NOMO-1 treated with DMSO at 0.1 percent for 48 hours (cell line): ENCODE results near the gene CELF2.
A peak's percentile ranks its signal among the peaks of the same experiment; 100 is the strongest.

Experiments
- DNase-seq: peaks from one replicate; lab custom pipeline; 2025; ENCODE audit not compliant: unreplicated experiment; lab: John Stamatoyannopoulos, UW

CELF2 gene

DNA sequence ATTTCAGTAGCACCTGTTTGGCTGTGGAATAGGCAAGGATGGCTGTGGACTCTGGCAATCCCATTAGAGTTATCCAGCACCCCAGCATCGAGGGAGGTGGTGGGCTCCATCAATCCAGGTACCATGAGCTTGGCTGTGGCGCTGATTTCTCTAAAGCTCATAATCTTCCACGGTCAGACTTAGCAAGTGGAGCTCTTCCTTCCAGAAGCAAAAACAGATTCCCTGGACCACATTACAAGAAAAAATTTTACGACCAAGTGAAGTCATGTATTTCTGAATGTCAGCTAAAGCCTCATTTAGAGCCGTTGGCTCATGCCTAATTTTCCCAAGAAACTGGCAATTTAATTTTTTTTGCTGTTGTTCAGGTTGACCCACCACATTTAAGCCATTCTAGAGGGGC, 135.1 kb downstream of the CELF2 start:
- DNase-seq = no peak

- no peak for DNase-seq
These were observed 135.6 kb downstream of the CELF2 start for GRCh38 chr10:11153245-11153644.

GRCh38 chr10:11153766-11154165, 136.1 kb downstream of the CELF2 start:
- DNase-seq = no peak

DNA sequence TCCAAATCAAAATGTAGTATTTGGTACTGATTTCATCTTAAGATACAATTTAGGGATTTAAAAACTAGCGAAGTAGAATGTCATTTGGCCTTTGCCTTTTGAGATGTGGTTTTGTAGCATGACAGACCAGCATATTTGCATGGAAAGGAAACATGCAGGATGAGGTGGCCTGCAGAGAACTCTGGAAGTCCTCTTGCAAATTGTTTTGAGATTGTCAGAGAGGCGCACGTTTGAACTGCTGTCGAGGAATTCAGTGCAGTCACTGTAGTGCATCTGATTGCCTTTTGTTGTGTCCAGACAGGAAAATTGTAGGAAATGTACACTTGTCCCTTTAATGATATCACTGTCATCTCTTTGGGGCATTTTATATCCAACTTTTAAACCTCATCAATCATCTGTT, 136.7 kb downstream of the CELF2 start:
- DNase-seq = no peak

- no peak for DNase-seq
These were observed 137.3 kb downstream of the CELF2 start for GRCh38 chr10:11154849-11155498.

- DNase-seq = no peak
These were observed 138.8 kb downstream of the CELF2 start for GRCh38 chr10:11156480-11156879.

- no peak for DNase-seq
These were observed 139.8 kb downstream of the CELF2 start for GRCh38 chr10:11157292-11158076.

DNA sequence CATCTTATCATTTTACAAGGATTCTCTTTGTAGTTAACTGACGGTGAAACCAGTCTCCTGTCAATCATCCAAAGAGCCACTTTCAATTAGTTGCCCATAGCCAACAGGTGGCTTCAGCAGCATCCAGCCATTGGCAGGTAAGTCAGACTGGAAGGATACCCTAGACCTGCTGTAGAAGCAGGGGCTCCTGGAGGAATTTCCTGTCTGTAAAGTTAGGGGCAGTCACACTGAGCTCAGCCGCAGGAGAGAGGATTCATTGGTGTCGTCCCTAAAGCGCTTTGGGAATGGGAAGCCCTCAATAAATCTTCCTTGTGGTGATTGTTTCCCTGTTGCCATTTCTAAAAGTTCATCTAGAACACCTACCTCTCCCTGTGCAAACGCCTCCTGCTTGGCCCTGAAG, 140.4 kb downstream of the CELF2 start:
- DNase-seq = no peak

DNA sequence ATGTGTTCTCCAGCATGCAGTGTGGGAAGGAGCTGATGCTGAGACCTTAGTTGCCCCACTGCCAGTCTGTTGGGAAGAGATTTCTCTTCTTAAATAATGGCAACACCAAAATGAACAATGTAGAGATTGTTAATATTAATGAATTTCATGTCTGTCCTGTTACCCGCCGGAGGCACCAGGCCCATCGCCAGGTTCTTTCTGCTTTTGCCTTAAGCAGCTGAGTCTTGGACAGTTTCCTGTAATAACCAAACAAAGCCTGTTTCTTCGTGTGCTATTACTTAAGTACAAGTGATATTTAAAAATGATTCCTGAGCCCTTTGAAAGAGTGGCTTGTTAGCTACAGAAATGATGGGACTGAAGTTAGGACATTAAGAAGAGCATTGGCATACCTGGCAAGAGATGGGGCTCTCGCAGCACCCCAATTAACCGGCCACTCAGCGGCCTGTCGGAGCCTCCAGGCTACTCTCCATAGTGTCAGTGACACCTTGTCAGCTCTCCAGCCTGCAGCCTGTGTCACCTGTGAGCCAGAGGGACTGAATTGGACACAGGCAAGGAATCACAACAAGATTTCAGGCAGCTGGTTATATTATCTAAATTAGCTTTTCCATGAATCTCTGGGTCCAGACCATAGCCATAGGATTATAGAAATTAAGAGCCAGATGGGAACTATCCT, 142.0 kb downstream of the CELF2 start:
- no peak for DNase-seq

DNA sequence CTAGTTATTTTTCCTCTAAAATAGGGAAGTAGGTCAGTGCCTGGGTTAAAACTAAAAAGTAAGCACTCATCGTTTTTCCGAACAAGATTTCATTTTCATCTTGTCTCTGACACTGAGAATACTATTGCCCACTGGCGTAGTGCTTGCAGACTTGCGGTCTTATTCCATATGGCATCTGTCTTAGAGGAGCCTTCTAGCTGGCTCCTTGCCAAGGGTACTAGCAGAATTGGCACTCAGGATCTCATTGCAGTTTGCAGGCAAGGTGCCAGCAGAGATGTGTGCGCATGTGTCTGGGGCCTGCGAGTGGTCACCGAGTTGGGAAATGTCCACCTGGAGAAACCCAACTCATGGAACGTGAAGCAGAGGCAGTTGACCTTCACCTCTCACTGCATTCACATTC, 143.4 kb downstream of the CELF2 start:
- peak; percentile 71 for DNase-seq

GRCh38 chr10:11161910-11162309, 144.2 kb downstream of the CELF2 start:
- DNase-seq = no peak

DNA sequence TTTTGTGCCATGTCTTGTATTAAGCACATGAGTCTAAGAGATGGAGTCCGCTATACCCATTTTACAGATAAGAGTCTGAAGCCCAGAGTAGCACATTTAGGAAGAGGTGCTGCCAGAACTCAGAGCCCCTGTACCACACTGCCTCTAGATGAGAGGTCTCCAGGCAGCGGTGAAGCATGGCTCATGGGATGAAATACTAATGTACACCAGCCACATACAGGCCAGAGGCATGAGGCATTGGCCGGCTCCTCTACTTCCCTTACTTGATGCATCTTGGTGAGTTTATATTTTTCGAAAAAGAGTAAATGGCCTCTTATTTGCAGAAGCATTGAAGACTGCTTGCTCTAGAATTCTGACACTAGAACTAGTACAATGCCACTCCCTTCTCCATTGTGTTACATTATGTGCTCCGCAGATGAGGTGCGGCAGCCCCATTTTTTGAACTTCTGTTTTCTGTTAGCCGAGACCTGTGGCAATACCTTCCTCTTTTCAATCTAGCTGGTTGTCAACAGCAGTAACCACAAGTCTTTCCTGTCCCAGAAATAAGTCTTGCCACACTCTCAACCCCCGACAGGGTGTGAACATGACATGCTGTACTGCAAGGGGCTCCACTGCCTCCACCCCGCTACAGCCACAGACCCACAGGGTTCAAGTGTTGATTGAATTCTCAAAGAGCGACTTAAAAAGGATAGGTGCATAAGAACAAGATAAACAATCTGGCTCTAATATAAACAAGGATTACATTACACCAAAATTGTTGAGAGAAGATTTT, 145.3 kb downstream of the CELF2 start:
- DNase-seq = peak; percentile 99

GRCh38 chr10:11163780-11164550, 146.3 kb downstream of the CELF2 start:
- no peak for DNase-seq

GRCh38 chr10:11164551-11164802, 146.8 kb downstream of the CELF2 start:
- no peak for DNase-seq

- DNase-seq = peak; percentile 67
These were observed 147.3 kb downstream of the CELF2 start for GRCh38 chr10:11164803-11165590.

DNA sequence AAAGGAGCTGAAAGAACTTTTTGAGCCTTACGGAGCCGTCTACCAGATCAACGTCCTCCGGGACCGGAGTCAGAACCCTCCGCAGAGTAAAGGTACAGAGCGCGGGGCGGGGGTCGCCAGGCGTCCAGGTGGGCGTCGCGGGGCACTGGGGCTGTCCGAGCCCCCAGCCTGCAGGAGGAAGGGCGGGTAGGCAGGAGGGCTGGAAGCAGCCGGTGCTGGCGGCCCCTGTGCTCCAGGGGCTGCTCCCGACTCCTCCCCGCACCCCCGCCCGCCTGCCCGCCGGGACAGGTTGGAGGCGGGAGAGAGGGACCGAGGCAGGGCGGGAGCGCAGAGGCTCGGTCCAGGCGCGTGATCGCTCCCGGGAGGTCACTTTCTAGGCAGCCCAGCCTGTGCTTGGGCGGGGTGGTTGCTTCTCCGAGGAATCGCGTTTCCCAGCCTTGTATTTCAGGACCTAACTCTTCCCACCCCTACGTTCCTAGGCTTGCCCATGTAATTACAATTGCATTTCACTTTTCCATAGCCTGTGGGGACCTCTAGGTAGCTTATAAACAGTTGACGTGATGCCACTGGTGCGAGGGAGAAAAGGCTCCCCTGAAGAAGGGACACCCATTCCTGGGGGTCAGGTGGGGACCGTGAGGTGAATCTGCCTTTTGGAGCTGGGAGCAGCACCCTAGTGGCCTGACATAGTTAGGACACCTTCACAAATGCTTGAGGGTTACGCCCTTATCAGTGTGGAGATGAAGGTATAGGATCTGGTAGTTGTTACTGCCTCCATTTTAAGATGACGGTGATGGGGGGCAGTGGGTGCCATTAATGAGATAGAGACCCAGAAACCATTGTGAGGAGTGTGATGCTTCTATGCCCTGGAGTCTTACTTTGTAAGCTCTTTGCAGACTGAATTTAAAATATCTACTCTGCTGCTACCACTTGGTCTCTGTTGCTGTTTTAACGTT, 148.2 kb downstream of the CELF2 start:
- peak; percentile 77 for DNase-seq

DNA sequence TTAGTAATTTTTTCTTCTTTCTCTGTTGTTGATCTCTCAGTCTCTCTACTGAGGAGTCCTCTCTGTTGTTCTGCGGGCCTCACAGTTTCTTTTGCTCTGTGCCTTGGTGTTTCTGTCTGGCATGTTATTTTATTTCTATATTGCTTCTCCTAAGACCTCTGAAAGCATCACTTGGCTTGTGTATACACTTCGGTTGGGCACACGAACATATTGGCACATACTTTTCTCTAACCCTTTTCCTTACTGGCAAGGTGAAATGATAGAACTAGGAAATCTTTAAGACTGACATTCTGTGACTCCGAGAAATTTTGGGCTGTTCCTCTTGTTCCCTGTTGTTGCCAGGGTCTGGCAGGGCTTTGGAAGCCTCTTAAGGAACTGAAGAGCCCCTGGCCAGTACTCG, 148.9 kb downstream of the CELF2 start:
- DNase-seq = no peak

DNA sequence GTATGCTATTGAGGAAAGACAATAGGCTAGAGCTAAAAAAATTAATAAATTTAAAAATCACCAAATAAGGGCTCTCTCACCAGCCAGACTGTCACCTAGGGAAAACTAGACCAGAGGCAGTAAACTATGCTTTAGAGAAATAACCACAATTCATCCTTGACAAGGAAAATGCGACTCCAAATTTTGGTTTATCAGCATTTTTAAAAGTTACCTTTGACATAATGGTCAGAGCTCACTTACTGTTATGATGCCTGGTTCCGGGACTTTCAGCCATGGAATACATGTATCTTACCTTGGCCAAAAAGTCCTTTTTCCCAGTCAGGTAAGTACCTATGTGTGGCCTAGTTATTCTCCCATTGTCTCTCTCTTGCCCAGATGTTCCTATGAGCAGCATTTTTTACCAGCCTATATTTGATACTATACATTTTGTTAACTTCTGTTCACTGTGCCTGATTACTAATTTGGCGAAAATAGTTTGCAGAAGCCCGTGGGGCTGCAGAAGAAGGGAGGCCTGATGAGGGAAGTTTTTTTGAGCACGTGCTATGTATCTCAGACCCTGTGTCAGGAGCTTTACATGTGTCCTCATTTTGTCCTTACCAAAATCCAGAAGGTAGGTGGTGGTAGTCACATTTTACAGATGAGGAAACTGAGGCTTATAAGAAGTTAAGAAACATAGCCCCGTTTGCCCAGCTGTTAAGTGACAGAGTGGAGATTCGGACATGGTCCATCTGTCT, 149.7 kb downstream of the CELF2 start:
- DNase-seq = no peak
